ENCODE measurements around the gene DMXL2.
"Not testable (repeated sequence)": the region's sequence is repeated elsewhere in the genome, so short reads cannot be mapped to it uniquely, and the experiment has no call there.

The DMXL2 gene

GRCh38 chr15:51497806-51498205, 124.8 kb downstream of the DMXL2 start:
- in situ Hi-C loops (cut with MboI; ENCODE audit: low sequenced_read_pairs), result no loop called here

GRCh38 chr15:51496246-51496645, 126.3 kb downstream of the DMXL2 start:
- in situ Hi-C loops (cut with MboI; ENCODE audit: low sequenced_read_pairs), result no loop called here

- in situ Hi-C loops (cut with MboI; ENCODE audit: low sequenced_read_pairs), result no loop called here
These were observed 127.9 kb downstream of the DMXL2 start for GRCh38 chr15:51494411-51495314.

- in situ Hi-C loops (cut with MboI; ENCODE audit: low sequenced_read_pairs), result no loop called here
These were observed 128.7 kb downstream of the DMXL2 start for GRCh38 chr15:51493892-51494291.

- in situ Hi-C loops (cut with MboI; ENCODE audit: low sequenced_read_pairs), result no loop called here
These were observed 130.0 kb downstream of the DMXL2 start for GRCh38 chr15:51492528-51492927.

GRCh38 chr15:51491941-51492340, 130.6 kb downstream of the DMXL2 start:
- in situ Hi-C loops (cut with MboI; ENCODE audit: low sequenced_read_pairs), result no loop called here

GRCh38 chr15:51484781-51485180, 137.8 kb downstream of the DMXL2 start:
- in situ Hi-C loops (cut with MboI; ENCODE audit: low sequenced_read_pairs), result no loop called here

GRCh38 chr15:51483985-51484384, 138.6 kb downstream of the DMXL2 start:
- in situ Hi-C loops (cut with MboI; ENCODE audit: low sequenced_read_pairs), result no loop called here

GRCh38 chr15:51483520-51483919, 139.1 kb downstream of the DMXL2 start:
- in situ Hi-C loops (cut with MboI; ENCODE audit: low sequenced_read_pairs), result no loop called here

- in situ Hi-C loops (cut with MboI; ENCODE audit: low sequenced_read_pairs), result no loop called here
These were observed 146.8 kb downstream of the DMXL2 start for GRCh38 chr15:51475736-51476135.

- in situ Hi-C loops (cut with MboI; ENCODE audit: low sequenced_read_pairs), result no loop called here
These were observed 152.1 kb downstream of the DMXL2 start for GRCh38 chr15:51470512-51470911.

GRCh38 chr15:51460796-51461195, 161.8 kb downstream of the DMXL2 start:
- in situ Hi-C loops (cut with MboI; ENCODE audit: low sequenced_read_pairs), result no loop called here

GRCh38 chr15:51450001-51450400, 172.6 kb downstream of the DMXL2 start:
- in situ Hi-C loops (cut with MboI; ENCODE audit: low sequenced_read_pairs), result no loop called here

GRCh38 chr15:51448622-51449399, 173.8 kb downstream of the DMXL2 start:
- in situ Hi-C loops (cut with MboI; ENCODE audit: low sequenced_read_pairs), result no loop called here

GRCh38 chr15:51447855-51448621, 174.5 kb downstream of the DMXL2 start:
- in situ Hi-C loops (cut with MboI; ENCODE audit: low sequenced_read_pairs), result no loop called here

- in situ Hi-C loops (cut with MboI; ENCODE audit: low sequenced_read_pairs), result not testable (repeated sequence)
These were observed 176.4 kb downstream of the DMXL2 start for GRCh38 chr15:51446029-51446744.

GRCh38 chr15:51444807-51445206, 177.8 kb downstream of the DMXL2 start:
- in situ Hi-C loops (cut with MboI; ENCODE audit: low sequenced_read_pairs), result no loop called here

GRCh38 chr15:51444112-51444511, 178.5 kb downstream of the DMXL2 start:
- in situ Hi-C loops (cut with MboI; ENCODE audit: low sequenced_read_pairs), result no loop called here

- in situ Hi-C loops (cut with MboI; ENCODE audit: low sequenced_read_pairs), result no loop called here
These were observed 179.2 kb downstream of the DMXL2 start for GRCh38 chr15:51443282-51443914.

- in situ Hi-C loops (cut with MboI; ENCODE audit: low sequenced_read_pairs), result no loop called here
These were observed 184.0 kb downstream of the DMXL2 start for GRCh38 chr15:51438526-51438925.

Measured in hTERT RPE-1 (cell line).